ENCODE results near the gene TPMT. TPM values are rescaled to one million over a fixed set of nuclear protein-coding genes. Genes with fewer than 3 reads are reported as not detected.

The TPMT gene
- total RNA-seq, 1 experiment from 2014 or later, result 14.4 TPM

DNA sequence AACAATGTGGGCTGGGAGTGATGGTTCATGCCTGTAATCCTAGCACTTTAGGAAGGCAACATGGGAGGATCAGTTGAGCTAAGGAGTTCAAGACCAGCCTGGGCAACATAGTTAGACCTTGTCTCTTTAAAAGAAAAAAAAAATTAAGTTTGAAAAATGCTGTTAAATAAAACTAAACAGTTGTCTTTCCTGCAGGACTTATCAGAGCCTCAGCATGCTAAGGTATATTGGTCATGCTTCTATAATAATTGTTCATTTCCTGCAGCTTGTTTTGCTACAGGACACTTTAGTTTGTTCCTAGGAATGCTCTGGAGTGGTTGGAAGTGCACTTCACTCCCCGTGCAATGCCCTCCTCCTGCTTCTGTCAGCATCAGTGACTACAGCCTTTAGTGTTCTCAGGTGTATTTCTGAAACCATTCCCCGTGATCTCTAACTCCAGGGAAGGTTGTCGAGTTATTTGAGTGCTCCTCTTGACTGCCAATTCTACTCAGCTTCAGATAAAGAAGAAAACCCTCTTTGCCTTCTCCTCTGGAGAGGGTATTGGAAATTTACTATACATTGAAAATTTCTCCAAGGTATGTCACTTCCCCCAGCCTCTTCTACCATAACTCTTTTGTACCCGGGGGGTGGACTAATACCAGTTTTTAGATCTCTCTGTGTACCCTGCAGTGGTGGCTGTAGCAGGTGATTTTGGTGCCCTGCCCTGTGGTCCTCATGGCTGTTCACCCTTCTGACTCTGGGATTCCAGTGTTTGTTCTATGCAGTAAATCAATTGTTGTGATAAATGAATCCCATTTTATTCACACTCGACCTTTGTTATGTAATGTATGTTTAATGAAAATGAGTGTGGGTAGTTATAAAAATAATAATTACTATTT, 66.2 kb downstream of the TPMT start:
- H3K4me1 Mint-ChIP-seq, result peaks cover 2% of the 10 kb centered on the region; the same call in 1 of the 2 replicates
- no peak overlapping the region for H3K4me3 Mint-ChIP-seq
- DNase-seq (ENCODE audit: low spot score) (no peak), ATAC-seq (no peak)
- H3K27me3 Mint-ChIP-seq (ENCODE audit: low read depth), result no peaks in the 10 kb centered on the region
- H3K36me3 Mint-ChIP-seq, result peaks cover 11% of the 10 kb centered on the region
- ChIA-PET POLR2A (no interaction called here), CTCF (no interaction called here)
- no peak overlapping the region for H3K27ac Mint-ChIP-seq
- TF ChIP-seq ESRRA (CRISPR knock-in tag; IDR thresholded peaks at IDR 0.05; ENCODE audit: borderline replicate concordance) (no peak), SMAD3 (CRISPR knock-in tag; IDR thresholded peaks at IDR 0.05; ENCODE audit: borderline replicate concordance) (no peak), NR3C1 (CRISPR knock-in tag; conservative IDR thresholded peaks at IDR 0.05; ENCODE audit: low read depth) (no peak), SMAD4 (CRISPR knock-in tag; IDR thresholded peaks at IDR 0.05) (no peak), RORB (CRISPR knock-in tag; IDR thresholded peaks at IDR 0.05) (no peak), ATF3 (CRISPR knock-in tag; conservative IDR thresholded peaks at IDR 0.05) (no peak), ZNF232 (CRISPR knock-in tag; IDR thresholded peaks at IDR 0.05) (no peak), SP1 (CRISPR knock-in tag; conservative IDR thresholded peaks at IDR 0.05) (no peak), ELF4 (CRISPR knock-in tag; IDR thresholded peaks at IDR 0.05; ENCODE audit: low read depth) (no peak), NFE2L1 (CRISPR knock-in tag; IDR thresholded peaks at IDR 0.05) (no peak), NFATC4 (CRISPR knock-in tag; IDR thresholded peaks at IDR 0.05) (no peak), MAX (CRISPR knock-in tag; IDR thresholded peaks at IDR 0.05) (no peak), ZNF423 (CRISPR knock-in tag; IDR thresholded peaks at IDR 0.05) (no peak), MYBL2 (CRISPR knock-in tag; IDR thresholded peaks at IDR 0.05) (no peak), AFF4 (CRISPR knock-in tag; IDR thresholded peaks at IDR 0.05; ENCODE audit: borderline replicate concordance) (no peak), ZNF219 (CRISPR knock-in tag; IDR thresholded peaks at IDR 0.05; ENCODE audit: borderline replicate concordance) (no peak), ZBTB21 (CRISPR knock-in tag; IDR thresholded peaks at IDR 0.05; ENCODE audit: borderline replicate concordance) (no peak)
- TF ChIP-seq, protein P1, sequence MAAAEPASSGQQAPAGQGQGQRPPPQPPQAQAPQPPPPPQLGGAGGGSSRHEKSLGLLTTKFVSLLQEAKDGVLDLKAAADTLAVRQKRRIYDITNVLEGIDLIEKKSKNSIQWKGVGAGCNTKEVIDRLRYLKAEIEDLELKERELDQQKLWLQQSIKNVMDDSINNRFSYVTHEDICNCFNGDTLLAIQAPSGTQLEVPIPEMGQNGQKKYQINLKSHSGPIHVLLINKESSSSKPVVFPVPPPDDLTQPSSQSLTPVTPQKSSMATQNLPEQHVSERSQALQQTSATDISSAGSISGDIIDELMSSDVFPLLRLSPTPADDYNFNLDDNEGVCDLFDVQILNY (CRISPR knock-in tag; IDR thresholded peaks at IDR 0.05), result no peak
- TF ChIP-seq, protein P2, sequence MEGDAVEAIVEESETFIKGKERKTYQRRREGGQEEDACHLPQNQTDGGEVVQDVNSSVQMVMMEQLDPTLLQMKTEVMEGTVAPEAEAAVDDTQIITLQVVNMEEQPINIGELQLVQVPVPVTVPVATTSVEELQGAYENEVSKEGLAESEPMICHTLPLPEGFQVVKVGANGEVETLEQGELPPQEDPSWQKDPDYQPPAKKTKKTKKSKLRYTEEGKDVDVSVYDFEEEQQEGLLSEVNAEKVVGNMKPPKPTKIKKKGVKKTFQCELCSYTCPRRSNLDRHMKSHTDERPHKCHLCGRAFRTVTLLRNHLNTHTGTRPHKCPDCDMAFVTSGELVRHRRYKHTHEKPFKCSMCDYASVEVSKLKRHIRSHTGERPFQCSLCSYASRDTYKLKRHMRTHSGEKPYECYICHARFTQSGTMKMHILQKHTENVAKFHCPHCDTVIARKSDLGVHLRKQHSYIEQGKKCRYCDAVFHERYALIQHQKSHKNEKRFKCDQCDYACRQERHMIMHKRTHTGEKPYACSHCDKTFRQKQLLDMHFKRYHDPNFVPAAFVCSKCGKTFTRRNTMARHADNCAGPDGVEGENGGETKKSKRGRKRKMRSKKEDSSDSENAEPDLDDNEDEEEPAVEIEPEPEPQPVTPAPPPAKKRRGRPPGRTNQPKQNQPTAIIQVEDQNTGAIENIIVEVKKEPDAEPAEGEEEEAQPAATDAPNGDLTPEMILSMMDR (IDR thresholded peaks at IDR 0.05), result no peak
- TF ChIP-seq, protein P3, sequence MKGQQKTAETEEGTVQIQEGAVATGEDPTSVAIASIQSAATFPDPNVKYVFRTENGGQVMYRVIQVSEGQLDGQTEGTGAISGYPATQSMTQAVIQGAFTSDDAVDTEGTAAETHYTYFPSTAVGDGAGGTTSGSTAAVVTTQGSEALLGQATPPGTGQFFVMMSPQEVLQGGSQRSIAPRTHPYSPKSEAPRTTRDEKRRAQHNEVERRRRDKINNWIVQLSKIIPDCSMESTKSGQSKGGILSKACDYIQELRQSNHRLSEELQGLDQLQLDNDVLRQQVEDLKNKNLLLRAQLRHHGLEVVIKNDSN (CRISPR knock-in tag; IDR thresholded peaks at IDR 0.05), result no peak
- H3K9me3 Mint-ChIP-seq, result peaks cover 33% of the 10 kb centered on the region

All from WTC11 (cell line).